HEK293 (cell line): ENCODE results near the gene TACC2.

Experiments used
- CTCF ChIA-PET: fragments of 350-600 bp; formaldehyde crosslinking; extraction: SDS; loops from one replicate; lab custom pipeline; 2021; ENCODE audit warnings: antibody characterized with exemption; lab: Yijun Ruan, JAX
- POLR2A ChIA-PET: fragments of 300-600 bp; formaldehyde crosslinking; extraction: SDS; loops from one replicate; lab custom pipeline; 2020; ENCODE audit warnings: antibody characterized with exemption, inconsistent platforms; lab: Yijun Ruan, JAX
- H3K27ac ChIP-seq: fragments of 200-500 bp; sonication (Bioruptor generic); 2 replicates; pipeline ENCODE4 v1.5.1; 2014; ENCODE audit warnings: low read depth, low read length, control low read depth, inconsistent platforms; ENCODE audit errors: extremely low read depth
- H3K36me3 ChIP-seq, 2 experiments: fragments of 200-500 bp in 1 of 2; sonication (Bioruptor generic) in 1 of 2; 1 replicate in 1 of 2; 2 replicates in 1 of 2; pipeline ENCODE4 v1.5.1; 2014 to 2017; ENCODE audit warnings: inconsistent platforms in 2 of 2, low read length in 2 of 2; ENCODE audit not compliant: control insufficient read depth in 2 of 2, insufficient read depth in 1 of 2
- H3K4me1 ChIP-seq: fragments of 200-500 bp; sonication (Bioruptor generic); 2 replicates; pipeline ENCODE4 v1.5.1; 2014; ENCODE audit warnings: mild to moderate bottlenecking, low read length, inconsistent platforms; ENCODE audit not compliant: control insufficient read depth, insufficient read depth
- H3K4me3 ChIP-seq: 2 replicates; pipeline ENCODE4 v1.5.1; 2011; ENCODE audit warnings: low read depth, mild to moderate bottlenecking, control low read depth, low read length, moderate library complexity
- H3K9me3 ChIP-seq: fragments of 200-500 bp; sonication (Bioruptor generic); 2 replicates; pipeline ENCODE4 v1.5.1; 2014; ENCODE audit warnings: low read depth, low read length, inconsistent platforms; ENCODE audit not compliant: control insufficient read depth, insufficient read depth
- CTCF ChIP-seq: fragments of 450-650 bp; formaldehyde crosslinking; IDR thresholded peaks from 2 replicates; pipeline ENCODE4 v1.5.1; 2016; ENCODE audit warnings: missing biosample characterization, missing genetic modification characterization
- KLF10 ChIP-seq: fragments of 450-650 bp; IDR thresholded peaks from 2 replicates; pipeline ENCODE4 v1.5.1; 2018; ENCODE audit warnings: missing biosample characterization, mild to moderate bottlenecking, missing genetic modification characterization
- KLF8 ChIP-seq: fragments of 450-650 bp; formaldehyde crosslinking; IDR thresholded peaks from 2 replicates; pipeline ENCODE4 v1.5.1; 2016; ENCODE audit warnings: missing biosample characterization, missing genetic modification characterization
- MZF1 ChIP-seq: fragments of 450-650 bp; formaldehyde crosslinking; IDR thresholded peaks from 2 replicates; pipeline ENCODE4 v1.5.1; 2017; ENCODE audit warnings: missing biosample characterization, missing genetic modification characterization, borderline replicate concordance
- REPIN1 ChIP-seq: fragments of 450-650 bp; formaldehyde crosslinking; IDR thresholded peaks from 2 replicates; pipeline ENCODE4 v1.5.1; 2017; ENCODE audit warnings: missing biosample characterization, missing genetic modification characterization, low read depth
- TSHZ1 ChIP-seq: fragments of 450-650 bp; formaldehyde crosslinking; IDR thresholded peaks from 2 replicates; pipeline ENCODE4 v1.5.1; 2016; ENCODE audit warnings: missing biosample characterization, missing genetic modification characterization, borderline replicate concordance
- ZNF133 ChIP-seq: fragments of 450-650 bp; formaldehyde crosslinking; IDR thresholded peaks from 2 replicates; pipeline ENCODE4 v1.5.1; 2016; ENCODE audit warnings: missing biosample characterization, missing genetic modification characterization
- ZNF366 ChIP-seq: fragments of 450-650 bp; formaldehyde crosslinking; conservative IDR thresholded peaks from 2 replicates; pipeline ENCODE4 v1.5.1; 2016; ENCODE audit warnings: missing biosample characterization, missing genetic modification characterization
- ZNF394 ChIP-seq: fragments of 450-650 bp; formaldehyde crosslinking; IDR thresholded peaks from 2 replicates; pipeline ENCODE4 v1.5.1; 2016; ENCODE audit warnings: missing biosample characterization, missing genetic modification characterization, mild to moderate bottlenecking, moderate library complexity, borderline replicate concordance
- ZNF48 ChIP-seq: fragments of 450-650 bp; formaldehyde crosslinking; IDR thresholded peaks from 2 replicates; pipeline ENCODE4 v1.5.1; 2016; ENCODE audit warnings: missing biosample characterization, missing genetic modification characterization
- ZNF558 ChIP-seq: fragments of 450-650 bp; formaldehyde crosslinking; IDR thresholded peaks from 2 replicates; pipeline ENCODE4 v1.5.1; 2016; ENCODE audit warnings: missing biosample characterization, missing genetic modification characterization
- ZNF621 ChIP-seq: fragments of 450-650 bp; formaldehyde crosslinking; IDR thresholded peaks from 2 replicates; pipeline ENCODE4 v1.5.1; 2017; ENCODE audit warnings: missing biosample characterization, missing genetic modification characterization
- ZNF654 ChIP-seq: fragments of 450-650 bp; formaldehyde crosslinking; IDR thresholded peaks from 2 replicates; pipeline ENCODE4 v1.5.1; 2016; ENCODE audit warnings: low read depth, missing biosample characterization, missing genetic modification characterization
- ZNF704 ChIP-seq: fragments of 450-650 bp; formaldehyde crosslinking; IDR thresholded peaks from 2 replicates; pipeline ENCODE4 v1.5.1; 2016; ENCODE audit warnings: missing biosample characterization, missing genetic modification characterization
- ZNF747 ChIP-seq: fragments of 450-650 bp; formaldehyde crosslinking; IDR thresholded peaks from 2 replicates; pipeline ENCODE4 v1.5.1; 2016; ENCODE audit warnings: missing biosample characterization, missing genetic modification characterization
- ZNF792 ChIP-seq: fragments of 450-650 bp; formaldehyde crosslinking; IDR thresholded peaks from 2 replicates; pipeline ENCODE4 v1.5.1; 2016; ENCODE audit warnings: missing biosample characterization, missing genetic modification characterization
- ZNF830 ChIP-seq: fragments of 450-650 bp; IDR thresholded peaks from 2 replicates; pipeline ENCODE4 v1.5.0; 2018; ENCODE audit warnings: missing biosample characterization, missing genetic modification characterization, low read depth, mild to moderate bottlenecking, moderate library complexity

The TACC2 gene

GRCh38 chr10:122052701-122053100, 63.7 kb downstream of the TACC2 start:
- CTCF ChIA-PET, result interaction anchor here (0.5 to 2.2 kb wide), 17 partner anchors 7 to 1110 kb away, joined by 3 to 11 read pairs (median 4); partner anchors contain the start of gene NSMCE4A
- 0 out of 2 replicates have a peak, but pooled peaks cover 2% of the 10 kb centered on the region for H3K4me1 ChIP-seq
- no peak for TF ChIP-seq ZNF558 (tag by site-specific recombination)
- no peak for TF ChIP-seq ZNF48 (tag by site-specific recombination)
- no peak for TF ChIP-seq REPIN1 (tag by site-specific recombination)
- TF ChIP-seq ZNF133, result no peak
- TF ChIP-seq, all 188 proteins: peak for 0
- Histone ChIP-seq H3K36me3 (no peaks in the 10 kb centered on the region; a peak in 1 of 3 replicates), H3K4me3 (no peak overlapping the region), H3K27ac (no peak overlapping the region), H3K9me3 (no peaks in the 10 kb centered on the region)
- POLR2A ChIA-PET, result no interaction called here

GRCh38 chr10:122053314-122053713, 64.4 kb downstream of the TACC2 start:
- Histone ChIP-seq H3K4me3 (no peak overlapping the region), H3K27ac (no peak overlapping the region), H3K9me3 (no peaks in the 10 kb centered on the region), H3K36me3 (no peaks in the 10 kb centered on the region; a peak in 1 of 3 replicates), H3K4me1 (0 out of 2 replicates have a peak, but pooled peaks cover 2% of the 10 kb centered on the region)
- ChIA-PET CTCF (interaction anchor here (0.8 to 2.2 kb wide), 3 partner anchors 10 to 215 kb away, joined by 3 to 11 read pairs (median 3); no protein-coding TSS in a partner anchor), POLR2A (no interaction called here)
- no peak for TF ChIP-seq ZNF704 (tag by site-specific recombination)
- no peak for TF ChIP-seq ZNF792 (tag by site-specific recombination)
- no peak for TF ChIP-seq KLF8
- TF ChIP-seq ZNF558 (tag by site-specific recombination), result no peak
- TF ChIP-seq ZNF747, result no peak
- no peak for TF ChIP-seq ZNF394 (tag by site-specific recombination)
- TF ChIP-seq MZF1 (tag by site-specific recombination), result no peak
- TF ChIP-seq KLF10, result no peak
- TF ChIP-seq ZNF654 (tag by site-specific recombination), result no peak
- no peak for TF ChIP-seq CTCF (tag by site-specific recombination)
- no peak for TF ChIP-seq TSHZ1
- TF ChIP-seq ZNF830 (tag by site-specific recombination), result no peak
- TF ChIP-seq ZNF366, result no peak
- no peak for TF ChIP-seq ZNF621
